Measurements from ENCODE around the gene CHIA. TPM values are rescaled to one million over a fixed set of nuclear protein-coding genes. Genes with fewer than 3 reads are reported as not detected.

CHIA gene
- total RNA-seq, 4 donors from 2014 or later = 2.6 to 3.6 TPM; not detected in 2

DNA sequence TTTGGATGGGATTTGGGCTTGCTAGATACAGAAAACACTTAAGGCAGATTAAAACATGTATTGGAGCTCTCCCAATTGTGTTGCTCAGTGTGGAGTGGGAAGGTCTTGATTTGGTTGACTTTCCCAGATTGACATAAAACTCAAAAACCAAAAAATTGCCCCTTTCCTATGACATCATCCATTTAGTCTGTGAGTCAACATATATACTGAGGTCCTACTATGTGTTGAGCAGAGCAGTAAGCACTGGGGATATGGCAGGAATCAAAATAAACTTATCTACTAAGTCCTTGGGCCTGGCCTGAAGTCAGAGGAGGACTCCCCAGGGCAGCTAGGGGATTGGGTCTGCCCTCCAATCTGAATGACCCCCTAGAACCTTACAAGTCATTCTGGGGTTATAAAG, 61.0 kb downstream of the CHIA start:
- TF ChIP-seq, protein P1, sequence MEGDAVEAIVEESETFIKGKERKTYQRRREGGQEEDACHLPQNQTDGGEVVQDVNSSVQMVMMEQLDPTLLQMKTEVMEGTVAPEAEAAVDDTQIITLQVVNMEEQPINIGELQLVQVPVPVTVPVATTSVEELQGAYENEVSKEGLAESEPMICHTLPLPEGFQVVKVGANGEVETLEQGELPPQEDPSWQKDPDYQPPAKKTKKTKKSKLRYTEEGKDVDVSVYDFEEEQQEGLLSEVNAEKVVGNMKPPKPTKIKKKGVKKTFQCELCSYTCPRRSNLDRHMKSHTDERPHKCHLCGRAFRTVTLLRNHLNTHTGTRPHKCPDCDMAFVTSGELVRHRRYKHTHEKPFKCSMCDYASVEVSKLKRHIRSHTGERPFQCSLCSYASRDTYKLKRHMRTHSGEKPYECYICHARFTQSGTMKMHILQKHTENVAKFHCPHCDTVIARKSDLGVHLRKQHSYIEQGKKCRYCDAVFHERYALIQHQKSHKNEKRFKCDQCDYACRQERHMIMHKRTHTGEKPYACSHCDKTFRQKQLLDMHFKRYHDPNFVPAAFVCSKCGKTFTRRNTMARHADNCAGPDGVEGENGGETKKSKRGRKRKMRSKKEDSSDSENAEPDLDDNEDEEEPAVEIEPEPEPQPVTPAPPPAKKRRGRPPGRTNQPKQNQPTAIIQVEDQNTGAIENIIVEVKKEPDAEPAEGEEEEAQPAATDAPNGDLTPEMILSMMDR (IDR thresholded peaks at IDR 0.05; ENCODE audit: low read depth) = no peak

DNA sequence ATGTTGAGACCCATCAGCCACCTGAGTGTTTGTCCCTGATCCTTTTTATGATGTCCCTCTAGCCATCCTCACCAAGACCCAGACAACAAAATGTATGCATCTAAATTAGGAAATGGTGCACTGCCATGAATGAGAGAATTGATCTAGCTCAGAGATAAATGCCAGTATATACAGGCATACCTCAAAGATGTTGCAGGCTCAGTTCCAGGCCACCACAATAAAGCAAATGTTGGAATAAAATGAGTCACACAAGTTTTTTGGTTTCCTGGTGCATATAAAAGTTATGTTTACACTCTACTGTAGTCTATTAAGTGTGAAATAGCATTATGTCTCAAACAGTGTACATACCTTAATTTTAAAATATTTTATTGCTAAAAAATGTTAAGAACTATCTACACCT, 63.9 kb downstream of the CHIA start:
- TF ChIP-seq, protein P1 (IDR thresholded peaks at IDR 0.05; ENCODE audit: low read depth) = no peak

DNA sequence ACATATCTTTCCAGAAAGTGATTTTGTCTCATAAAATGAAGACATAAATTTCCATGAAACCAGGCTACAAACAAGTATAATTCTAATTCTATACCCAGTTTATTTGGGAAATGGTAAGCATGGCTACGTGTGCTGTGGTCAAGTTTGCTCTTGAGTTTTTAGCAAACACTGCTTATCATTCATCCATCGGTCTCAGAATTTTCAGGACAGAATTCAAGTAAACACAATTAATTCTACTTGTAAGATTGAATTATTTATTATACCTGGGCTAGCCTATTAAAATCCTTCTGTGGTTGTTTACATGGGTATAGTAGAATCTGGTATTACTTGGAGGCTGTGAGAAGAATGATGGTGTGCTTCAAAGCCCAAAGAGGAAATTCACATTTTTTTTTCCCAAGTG, 68.3 kb downstream of the CHIA start:
- TF ChIP-seq, protein P1 (IDR thresholded peaks at IDR 0.05; ENCODE audit: low read depth) = no peak

DNA sequence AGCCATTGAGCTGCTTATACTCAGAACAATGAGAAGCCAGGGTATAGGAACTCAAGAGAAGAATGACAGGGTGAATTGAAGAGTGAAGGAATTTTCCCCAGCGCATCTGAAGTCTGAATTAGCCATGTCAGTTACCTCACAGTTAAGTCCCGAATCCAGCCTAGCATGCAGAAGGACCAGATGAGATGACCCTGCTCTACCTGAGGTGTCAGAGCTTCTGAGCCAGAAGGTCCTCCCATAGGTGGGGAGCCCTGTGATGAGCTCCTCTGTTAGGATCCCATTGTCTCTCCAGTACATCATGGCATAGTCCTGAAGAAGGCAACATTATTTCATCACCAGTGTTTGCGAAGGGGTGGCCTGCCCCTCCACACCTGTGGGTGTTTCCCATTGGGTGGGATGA, 68.7 kb downstream of the CHIA start:
- TF ChIP-seq, protein P1 (IDR thresholded peaks at IDR 0.05; ENCODE audit: low read depth) = no peak

DNA sequence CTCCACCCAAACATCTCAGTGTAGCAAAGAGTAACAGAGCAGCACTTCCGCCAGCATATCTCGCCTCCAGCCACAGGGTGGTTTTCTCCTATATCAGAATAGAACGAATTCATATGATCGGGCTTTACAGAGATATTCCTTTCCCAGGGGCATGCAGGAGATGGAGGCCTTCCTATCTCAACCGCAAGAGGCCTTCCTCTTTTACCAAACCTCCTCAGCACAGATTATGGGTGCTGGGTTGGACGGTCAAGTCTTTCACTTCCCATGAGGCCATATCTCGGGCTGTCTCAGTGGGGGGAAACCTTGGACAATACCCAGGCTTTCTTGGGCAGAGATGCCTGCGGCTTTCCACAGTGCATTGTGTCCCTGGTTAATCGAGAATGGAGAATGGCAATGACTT, 71.1 kb downstream of the CHIA start:
- TF ChIP-seq, protein P1 (IDR thresholded peaks at IDR 0.05; ENCODE audit: low read depth) = no peak

DNA sequence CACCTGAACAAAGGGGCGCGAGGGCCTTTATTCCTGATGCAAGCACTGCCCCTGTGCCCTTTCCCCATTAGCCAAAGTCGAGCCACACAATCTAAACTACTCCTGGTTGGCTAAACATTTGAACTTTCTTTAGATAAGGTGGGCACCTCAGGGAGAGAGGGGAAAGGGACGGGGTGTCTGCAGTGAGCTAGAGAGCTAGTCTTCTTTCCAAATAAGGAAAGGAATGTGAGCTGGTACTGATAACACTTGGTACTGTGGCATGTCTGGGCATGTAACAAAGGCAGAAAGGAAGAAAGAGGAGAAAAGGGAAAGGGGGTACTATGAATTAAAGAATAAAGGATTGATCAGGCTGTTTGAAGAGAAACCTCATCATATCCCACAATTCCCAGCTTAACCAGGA, 74.0 kb downstream of the CHIA start:
- TF ChIP-seq, protein P1 (IDR thresholded peaks at IDR 0.05; ENCODE audit: low read depth) = no peak

DNA sequence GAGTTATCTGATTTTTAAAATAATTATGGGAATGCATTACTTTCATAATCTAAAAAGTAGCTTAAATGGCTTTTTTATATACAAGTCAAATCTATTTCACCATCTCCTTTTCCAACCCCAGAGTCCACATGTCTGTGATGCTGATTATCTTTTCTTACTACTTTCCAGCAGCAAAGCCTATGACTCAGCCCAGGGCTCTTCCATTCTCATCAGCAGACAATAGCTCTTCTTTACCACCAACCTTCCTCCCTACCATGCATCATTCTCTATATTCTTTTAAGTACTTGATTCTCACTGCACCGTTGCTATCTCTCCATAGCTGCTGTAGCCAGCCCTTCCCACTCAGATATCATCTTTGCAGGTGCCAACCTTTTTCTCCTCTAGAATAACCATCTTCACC, 75.6 kb downstream of the CHIA start:
- TF ChIP-seq, protein P1 (IDR thresholded peaks at IDR 0.05; ENCODE audit: low read depth) = no peak

Data from subcutaneous adipose tissue (tissue), 4 donors.